ENCODE data around the gene EXT2.

GRCh38 chr11:44280257-44280656 lies 184.8 kb downstream of the EXT2 start:
- no peak for TF ChIP-seq CTCF (IDR thresholded peaks at IDR 0.05)
- no peak for TF ChIP-seq POLR2AphosphoS5 (IDR thresholded peaks at IDR 0.05)
